Psoas muscle (tissue), 8 donors: Measurements from ENCODE around the gene SYCN. TPM values are rescaled to one million over a fixed set of nuclear protein-coding genes. Genes with fewer than 3 reads are reported as not detected.

ENCODE experiments used
- ATAC-seq, 4 donors: fragments of 200-7000 bp; cut with Tn5 transposase; one replicate each; pipeline ENCODE4 v1.9.1; 2020; ENCODE audit warnings: moderate library complexity in 3 of 4, mild to moderate bottlenecking in 2 of 4
- DNase-seq, 2 donors: peaks; one replicate each; pipeline ENCODE4 v3.0.0-alpha.2; 2020
- H3K27ac ChIP-seq: fragments of 200-600 bp; one replicate; pipeline ENCODE4 v1.8.0; 2022
- H3K27me3 ChIP-seq, 3 donors: fragments of 200-600 bp in 1 of 3; one replicate each; pipeline versions ENCODE4 v1.6.1 to v1.8.0; 2013 to 2022; ENCODE audit warnings: low read length in 2 of 3, mild to moderate bottlenecking in 2 of 3, moderate library complexity in 1 of 3; ENCODE audit not compliant: insufficient read depth in 3 of 3
- H3K36me3 ChIP-seq, 2 donors: fragments of 200-600 bp in 1 of 2; one replicate each; pipeline versions ENCODE4 v1.6.1 to v1.8.0; 2013 to 2022; ENCODE audit warnings: low read depth in 1 of 2, mild to moderate bottlenecking in 1 of 2, moderate library complexity in 1 of 2; ENCODE audit not compliant: insufficient read depth in 1 of 2
- H3K4me1 ChIP-seq: fragments of 200-600 bp; one replicate; pipeline ENCODE4 v1.8.0; 2022
- H3K4me3 ChIP-seq: fragments of 200-600 bp; one replicate; pipeline ENCODE4 v1.8.0; 2022; ENCODE audit warnings: mild to moderate bottlenecking
- H3K9me3 ChIP-seq: fragments of 200-600 bp; one replicate; pipeline ENCODE4 v1.8.0; 2022
- WGBS, 3 donors: extraction: QIAGEN DNeasy Blood & Tissue Kit; methylation state at CpG; one replicate each; pipeline versions ENCODE4 v1.1.6 to v1.1.7; 2013; 5-methylcytosine and 5-hydroxymethylcytosine counted together
- intact Hi-C, 2 donors: fragments of 100-400 bp; cut with DNase I; formaldehyde crosslinking; loops; one replicate each; pipeline versions ENCODE4 v1.11.0 to v1.14.2; 2022
- polyA plus RNA-seq, 3 donors: library from polyadenylated mRNA; stranded (reverse); fragments of 200-250 nt; gene quantifications; one replicate each; pipeline ENCODE4 v1.2.3, GENCODE V29; 2013
- total RNA-seq, 4 donors: library from RNA; stranded (reverse); fragmentation: NEBNext Ultra II Directional in 2 of 4; extraction: Animal tissue kit (Norgen Biotek cat#: 25700) in 2 of 4; gene quantifications; one replicate each; pipeline versions ENCODE4 v1.2.1 to v1.2.4, GENCODE V29; 2021 to 2023
- TF ChIP-seq, protein P1 (sequence below): fragments of 200-600 bp; IDR thresholded peaks from one replicate; pipeline ENCODE4 v1.8.0; 2022; ENCODE audit warnings: antibody characterized with exemption
- donor health status: healthy with polysubstance abuse.
- donor health status: DM: no; HTN: no; CAD: no; lungs with moderate emphysema.
- donor health status: Bipolar disorder and iron deficiency.
- donor health status: healthy.
- donor health status: DM: yes; HTN: yes; CAD: no.
- donor health status: DM: no; HTN: no; CAD: no.
- donor health status: DM: no; HTN: no; CAD: no.
- donor health status: DM: yes; HTN: yes; CAD: no.

The SYCN gene
- total and polyA plus RNA-seq, 7 donors: 1.3 TPM; not detected in 6

DNA sequence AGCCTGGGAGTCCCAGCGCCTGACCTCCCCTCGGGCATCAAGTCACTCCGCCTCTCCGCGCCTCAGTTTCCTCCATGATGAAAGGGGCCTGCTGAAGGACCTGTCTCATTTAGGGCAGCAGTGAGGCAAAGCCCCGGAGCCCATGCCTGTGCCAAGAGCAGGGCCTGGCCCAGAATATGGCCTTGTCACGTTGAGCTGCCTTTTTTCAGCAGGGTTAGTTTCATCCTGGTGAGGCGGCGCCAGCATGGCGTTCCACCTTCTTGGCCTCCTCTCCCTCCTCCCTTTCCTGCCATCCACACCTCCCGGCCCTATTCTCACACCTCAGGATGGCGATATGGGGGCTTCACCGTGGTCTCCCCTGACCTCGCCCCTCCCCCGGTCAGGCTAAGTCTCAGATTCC lies 48.3 kb downstream of the SYCN start:
- no peak for ATAC-seq
- intact Hi-C loops: no loop called here
- 80 to 88% (median 86%) methylated on average over 15 of the region's 15 CpGs for WGBS, 3 donors
- Histone ChIP-seq H3K4me1 (no peaks in the 10 kb centered on the region), H3K36me3 (no peaks in the 10 kb centered on the region), H3K27me3 (no peaks in the 10 kb centered on the region), H3K9me3 (no peaks in the 10 kb centered on the region), H3K4me3 (no peak overlapping the region), H3K27ac (no peak overlapping the region)
- TF ChIP-seq, protein P1, sequence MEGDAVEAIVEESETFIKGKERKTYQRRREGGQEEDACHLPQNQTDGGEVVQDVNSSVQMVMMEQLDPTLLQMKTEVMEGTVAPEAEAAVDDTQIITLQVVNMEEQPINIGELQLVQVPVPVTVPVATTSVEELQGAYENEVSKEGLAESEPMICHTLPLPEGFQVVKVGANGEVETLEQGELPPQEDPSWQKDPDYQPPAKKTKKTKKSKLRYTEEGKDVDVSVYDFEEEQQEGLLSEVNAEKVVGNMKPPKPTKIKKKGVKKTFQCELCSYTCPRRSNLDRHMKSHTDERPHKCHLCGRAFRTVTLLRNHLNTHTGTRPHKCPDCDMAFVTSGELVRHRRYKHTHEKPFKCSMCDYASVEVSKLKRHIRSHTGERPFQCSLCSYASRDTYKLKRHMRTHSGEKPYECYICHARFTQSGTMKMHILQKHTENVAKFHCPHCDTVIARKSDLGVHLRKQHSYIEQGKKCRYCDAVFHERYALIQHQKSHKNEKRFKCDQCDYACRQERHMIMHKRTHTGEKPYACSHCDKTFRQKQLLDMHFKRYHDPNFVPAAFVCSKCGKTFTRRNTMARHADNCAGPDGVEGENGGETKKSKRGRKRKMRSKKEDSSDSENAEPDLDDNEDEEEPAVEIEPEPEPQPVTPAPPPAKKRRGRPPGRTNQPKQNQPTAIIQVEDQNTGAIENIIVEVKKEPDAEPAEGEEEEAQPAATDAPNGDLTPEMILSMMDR: no peak
- DNase-seq: no peak

DNA sequence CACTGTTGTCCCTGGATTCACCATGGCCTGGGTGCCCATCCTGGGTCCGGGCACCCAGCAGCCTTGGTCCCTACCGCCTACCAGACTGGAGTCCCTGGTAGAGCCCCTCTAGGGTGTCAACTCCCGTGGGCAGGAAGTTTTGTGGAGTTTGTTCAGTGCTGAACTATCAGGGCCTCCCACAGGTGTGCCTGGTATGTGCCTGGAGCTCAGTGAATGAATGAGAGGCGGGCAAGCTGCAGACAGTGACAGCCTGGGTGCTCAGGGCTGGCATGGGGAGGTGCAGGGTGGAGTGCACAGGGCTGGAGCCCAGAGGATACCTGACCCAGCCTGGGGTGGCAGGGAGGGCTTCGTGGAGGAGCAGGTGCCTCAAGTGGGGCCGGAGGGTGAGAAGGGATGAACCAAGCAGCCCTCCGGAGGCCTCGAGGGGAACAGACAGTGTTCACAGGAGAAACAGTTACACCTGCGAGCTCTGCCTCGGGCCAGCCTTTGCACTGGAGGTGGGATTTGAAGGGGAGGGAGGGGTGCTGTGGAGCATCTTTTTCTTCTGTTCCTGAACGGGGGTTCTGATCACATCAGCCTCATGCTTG lies 48.9 kb downstream of the SYCN start:
- H3K4me1 ChIP-seq: no peaks in the 10 kb centered on the region
- no peak for ATAC-seq

DNA sequence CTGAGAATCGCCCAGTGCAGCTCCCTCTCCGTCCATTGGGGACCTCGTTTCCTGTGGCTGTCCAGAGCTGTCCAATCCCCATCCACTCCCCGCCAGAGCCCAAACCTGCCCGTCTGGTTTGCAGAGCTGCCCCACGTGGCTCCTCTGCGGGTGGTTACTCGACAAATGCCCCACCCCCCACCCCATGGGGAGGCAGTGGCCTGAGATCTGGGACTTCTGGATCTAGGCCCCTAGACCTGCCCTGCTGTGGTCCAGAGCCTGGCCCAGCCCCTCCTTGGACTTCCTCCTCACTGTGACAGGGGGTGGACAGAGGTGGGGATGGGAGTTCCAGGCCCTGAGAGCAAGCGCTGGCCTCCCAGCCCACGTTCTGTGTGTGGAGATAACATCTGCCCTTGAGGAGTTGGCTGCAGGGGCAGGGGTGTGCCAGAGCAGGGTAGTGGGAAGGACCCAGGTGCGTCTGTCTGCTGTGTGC lies 49.4 kb downstream of the SYCN start:
- Histone ChIP-seq H3K27me3 (no peaks in the 10 kb centered on the region), H3K4me3 (no peak overlapping the region), H3K9me3 (no peaks in the 10 kb centered on the region), H3K27ac (no peak overlapping the region), H3K36me3 (no peaks in the 10 kb centered on the region), H3K4me1 (no peaks in the 10 kb centered on the region)
- ATAC-seq: no peak
- DNase-seq: no peak
- TF ChIP-seq, protein P1: no peak
- WGBS, 3 donors: 66 to 78% (median 70%) methylated on average over 9 to 11 of the region's 11 CpGs
- intact Hi-C loops: no loop called here

More for the DNA sequence above, 48.9 kb downstream of the SYCN start:
- H3K9me3 ChIP-seq: no peaks in the 10 kb centered on the region
- WGBS, 3 donors: 83 to 86% (median 85%) methylated on average over 10 to 11 of the region's 11 CpGs
- TF ChIP-seq, protein P1: no peak
- intact Hi-C loops: no loop called here
- H3K27ac ChIP-seq: no peak overlapping the region
- H3K27me3 ChIP-seq: no peaks in the 10 kb centered on the region
- no peak for DNase-seq
- H3K36me3 ChIP-seq: no peaks in the 10 kb centered on the region
- no peak overlapping the region for H3K4me3 ChIP-seq

DNA sequence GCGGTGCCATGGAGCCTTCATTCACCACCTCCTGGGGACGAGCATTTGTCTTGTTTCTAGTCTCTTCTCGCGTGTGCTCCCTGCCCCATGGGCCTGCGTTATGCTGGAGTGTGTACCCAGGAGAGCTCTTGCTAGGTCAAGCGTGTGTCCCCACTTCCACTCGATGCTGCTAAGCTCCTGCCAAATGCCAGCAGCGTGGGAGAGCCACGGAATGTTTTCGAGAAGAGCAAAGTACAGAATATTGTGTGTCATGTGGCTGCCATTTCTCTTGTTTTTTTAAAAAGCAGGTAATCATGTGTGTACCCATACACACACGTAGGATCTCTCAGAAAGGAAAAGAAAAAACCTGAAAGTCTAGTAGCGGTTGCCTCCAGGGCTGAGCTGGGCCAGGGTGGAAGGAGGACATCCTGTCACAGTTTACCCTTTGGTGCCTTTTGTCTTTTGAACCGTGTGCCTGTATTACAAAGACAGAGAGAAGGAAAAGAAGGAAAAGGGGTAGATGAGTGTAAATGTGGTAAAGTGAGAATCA lies 49.9 kb downstream of the SYCN start:
- no peak for DNase-seq

More for the DNA sequence above, 49.9 kb downstream of the SYCN start:
- Histone ChIP-seq H3K4me3 (no peak overlapping the region), H3K9me3 (no peaks in the 10 kb centered on the region), H3K27ac (no peak overlapping the region), H3K36me3 (no peaks in the 10 kb centered on the region), H3K4me1 (no peaks in the 10 kb centered on the region), H3K27me3 (no peaks in the 10 kb centered on the region)
- 76 to 82% (median 80%) methylated on average over 13 of the region's 13 CpGs for WGBS, 3 donors
- no peak for ATAC-seq
- TF ChIP-seq, protein P1: no peak
- intact Hi-C loops: no loop called here

Other genes with a start within 250 kb of the SYCN start
- 1 to 10 TPM; 1.6 to 4.3 (median 2.3) TPM for gene FBXO17, start 228.5 kb downstream of the SYCN start, total RNA-seq
- 1 to 10 TPM; 1.7 to 3.3 (median 1.8) TPM for gene FBXO17, start 228.5 kb downstream of the SYCN start, polyA plus RNA-seq
- 10 to 100 TPM in 1 of 4 donors, 1 to 10 TPM in 1, under 1 TPM in 2; 0.42 to 10.7 (median 0.99) TPM for gene FBXO27, start 171.7 kb downstream of the SYCN start, total RNA-seq
- under 1 TPM; 0.03 to 0.77 (median 0.14) TPM for gene FBXO27, start 171.7 kb downstream of the SYCN start, polyA plus RNA-seq
- not detected for gene ACP7, start 119.9 kb downstream of the SYCN start, total RNA-seq
- under 1 TPM in 1 of 3 donors, not detected in 2; 0.07 TPM for gene ACP7, start 119.9 kb downstream of the SYCN start, polyA plus RNA-seq
- gene PAK4, start 78.5 kb downstream of the SYCN start, total RNA-seq: 10 to 100 TPM; 10.6 to 17.3 (median 11.6) TPM
- 10 to 100 TPM in 2 of 3 donors, 1 to 10 TPM in 1; 7.2 to 22.0 (median 16.5) TPM for gene PAK4, start 78.5 kb downstream of the SYCN start, polyA plus RNA-seq
- gene NCCRP1, start 7.3 kb downstream of the SYCN start, total RNA-seq: under 1 TPM in 1 of 4 donors, not detected in 3; 0.13 TPM
- gene NCCRP1, start 7.3 kb downstream of the SYCN start, polyA plus RNA-seq: under 1 TPM in 1 of 3 donors, not detected in 2; 0.13 TPM
- gene IFNL3, start 40.7 kb upstream of the SYCN start, total RNA-seq: not detected
- gene IFNL3, start 40.7 kb upstream of the SYCN start, polyA plus RNA-seq: not detected
- not detected for gene IFNL4, start 44.6 kb upstream of the SYCN start, total RNA-seq
- gene IFNL4, start 44.6 kb upstream of the SYCN start, polyA plus RNA-seq: not detected
- not detected for gene IFNL2, start 64.1 kb upstream of the SYCN start, total RNA-seq
- not detected for gene IFNL2, start 64.1 kb upstream of the SYCN start, polyA plus RNA-seq
- not detected for gene IFNL1, start 92.1 kb upstream of the SYCN start, total RNA-seq
- gene IFNL1, start 92.1 kb upstream of the SYCN start, polyA plus RNA-seq: not detected
- gene LRFN1, start 116.6 kb upstream of the SYCN start, total RNA-seq: under 1 TPM in 3 of 4 donors, not detected in 1; 0.07 to 0.24 (median 0.08) TPM
- gene LRFN1, start 116.6 kb upstream of the SYCN start, polyA plus RNA-seq: under 1 TPM; 0.04 to 0.08 (median 0.08) TPM
- 10 to 100 TPM in 2 of 4 donors, 1 to 10 TPM in 2; 7.6 to 13.0 (median 10.9) TPM for gene GMFG, start 131.8 kb upstream of the SYCN start, total RNA-seq
- 10 to 100 TPM in 2 of 3 donors, 1 to 10 TPM in 1; 6.3 to 15.9 (median 10.5) TPM for gene GMFG, start 131.8 kb upstream of the SYCN start, polyA plus RNA-seq
- gene SAMD4B, start 138.2 kb upstream of the SYCN start, total RNA-seq: 10 to 100 TPM; 34.7 to 66.4 (median 51.7) TPM
- gene SAMD4B, start 138.2 kb upstream of the SYCN start, polyA plus RNA-seq: 10 to 100 TPM; 42.0 to 97.5 (median 58.4) TPM
- 10 to 100 TPM; 33.7 to 38.0 (median 34.6) TPM for gene PAF1, start 186.8 kb upstream of the SYCN start, total RNA-seq
- 10 to 100 TPM; 34.1 to 58.0 (median 37.6) TPM for gene PAF1, start 186.8 kb upstream of the SYCN start, polyA plus RNA-seq
- gene MED29, start 187.1 kb upstream of the SYCN start, total RNA-seq: 10 to 100 TPM; 25.0 to 33.6 (median 30.2) TPM
- gene MED29, start 187.1 kb upstream of the SYCN start, polyA plus RNA-seq: 10 to 100 TPM; 25.0 to 51.7 (median 26.9) TPM
- 100 to 1,000 TPM in 3 of 4 donors, 10 to 100 TPM in 1; 32.1 to 391 (median 184) TPM for gene ZFP36, start 202.6 kb upstream of the SYCN start, total RNA-seq
- gene ZFP36, start 202.6 kb upstream of the SYCN start, polyA plus RNA-seq: 100 to 1,000 TPM in 1 of 3 donors, 10 to 100 TPM in 2; 80.8 to 178 (median 83.3) TPM
- gene PLEKHG2, start 208.4 kb upstream of the SYCN start, total RNA-seq: 1 to 10 TPM; 6.8 to 8.0 (median 7.4) TPM
- 1 to 10 TPM; 2.4 to 3.0 (median 2.7) TPM for gene PLEKHG2, start 208.4 kb upstream of the SYCN start, polyA plus RNA-seq
- gene RPS16, start 231.7 kb upstream of the SYCN start, total RNA-seq: 1,000 to 10,000 TPM; 1,186 to 1,958 (median 1,553) TPM
- gene RPS16, start 231.7 kb upstream of the SYCN start, polyA plus RNA-seq: 1,000 to 10,000 TPM; 2,324 to 3,255 (median 2,994) TPM
- gene SUPT5H, start 241.3 kb upstream of the SYCN start, total RNA-seq: 10 to 100 TPM; 60.7 to 88.6 (median 80.2) TPM
- gene SUPT5H, start 241.3 kb upstream of the SYCN start, polyA plus RNA-seq: 10 to 100 TPM; 63.1 to 97.1 (median 88.0) TPM